Subcutaneous adipose tissue (tissue), 4 donors: ENCODE results near the gene PIWIL4. TPM values are rescaled to one million over a fixed set of nuclear protein-coding genes. Genes with fewer than 3 reads are reported as not detected.

Source experiments
- total RNA-seq, 4 donors: library from RNA; depleted of rRNA; stranded (reverse); fragments of >200 nt; gene quantifications; one replicate each; pipeline ENCODE4 v1.1.0, GENCODE V29; 2016
- TF ChIP-seq, protein P1 (sequence below): fragments of 450-650 bp; IDR thresholded peaks from one replicate; pipeline ENCODE4 v1.5.1; 2016; ENCODE audit warnings: low read depth, mild to moderate bottlenecking, control low read depth, antibody characterized with exemption, moderate library complexity

Gene PIWIL4
- total RNA-seq, 4 donors from 2014 or later: 2.8 to 9.0 (median 7.6) TPM

- TF ChIP-seq, protein P1, sequence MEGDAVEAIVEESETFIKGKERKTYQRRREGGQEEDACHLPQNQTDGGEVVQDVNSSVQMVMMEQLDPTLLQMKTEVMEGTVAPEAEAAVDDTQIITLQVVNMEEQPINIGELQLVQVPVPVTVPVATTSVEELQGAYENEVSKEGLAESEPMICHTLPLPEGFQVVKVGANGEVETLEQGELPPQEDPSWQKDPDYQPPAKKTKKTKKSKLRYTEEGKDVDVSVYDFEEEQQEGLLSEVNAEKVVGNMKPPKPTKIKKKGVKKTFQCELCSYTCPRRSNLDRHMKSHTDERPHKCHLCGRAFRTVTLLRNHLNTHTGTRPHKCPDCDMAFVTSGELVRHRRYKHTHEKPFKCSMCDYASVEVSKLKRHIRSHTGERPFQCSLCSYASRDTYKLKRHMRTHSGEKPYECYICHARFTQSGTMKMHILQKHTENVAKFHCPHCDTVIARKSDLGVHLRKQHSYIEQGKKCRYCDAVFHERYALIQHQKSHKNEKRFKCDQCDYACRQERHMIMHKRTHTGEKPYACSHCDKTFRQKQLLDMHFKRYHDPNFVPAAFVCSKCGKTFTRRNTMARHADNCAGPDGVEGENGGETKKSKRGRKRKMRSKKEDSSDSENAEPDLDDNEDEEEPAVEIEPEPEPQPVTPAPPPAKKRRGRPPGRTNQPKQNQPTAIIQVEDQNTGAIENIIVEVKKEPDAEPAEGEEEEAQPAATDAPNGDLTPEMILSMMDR: no peak
These were observed 95.1 kb downstream of the PIWIL4 start for GRCh38 chr11:94662065-94662779.

DNA sequence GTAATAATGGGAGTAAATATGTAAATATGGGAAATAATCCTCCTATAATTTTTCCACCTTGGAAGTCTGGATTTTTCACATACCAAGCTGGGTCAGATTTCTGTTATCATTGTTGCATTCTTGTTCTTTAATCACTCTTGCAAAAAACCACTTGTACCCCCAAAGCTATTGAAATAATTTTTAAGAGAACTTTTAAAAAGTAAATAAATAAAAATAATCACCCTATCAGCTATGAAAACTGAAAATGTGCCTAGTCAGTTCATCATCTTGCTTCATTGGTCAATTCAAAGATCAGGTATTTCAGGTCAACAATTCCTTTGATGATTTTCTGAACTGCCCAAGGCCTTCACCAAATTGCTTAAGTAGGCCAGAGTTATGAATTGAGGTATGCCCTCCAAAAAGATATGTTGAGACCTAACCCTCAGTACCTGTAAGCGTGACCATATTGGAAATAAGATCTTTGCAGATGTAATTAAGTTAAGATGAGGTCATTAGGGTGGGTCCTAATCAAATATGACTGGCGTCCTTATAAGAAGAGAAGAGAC, 95.8 kb downstream of the PIWIL4 start:
- TF ChIP-seq, protein P1: no peak

- TF ChIP-seq, protein P1: no peak
These were observed 97.2 kb downstream of the PIWIL4 start for GRCh38 chr11:94664346-94664745.

DNA sequence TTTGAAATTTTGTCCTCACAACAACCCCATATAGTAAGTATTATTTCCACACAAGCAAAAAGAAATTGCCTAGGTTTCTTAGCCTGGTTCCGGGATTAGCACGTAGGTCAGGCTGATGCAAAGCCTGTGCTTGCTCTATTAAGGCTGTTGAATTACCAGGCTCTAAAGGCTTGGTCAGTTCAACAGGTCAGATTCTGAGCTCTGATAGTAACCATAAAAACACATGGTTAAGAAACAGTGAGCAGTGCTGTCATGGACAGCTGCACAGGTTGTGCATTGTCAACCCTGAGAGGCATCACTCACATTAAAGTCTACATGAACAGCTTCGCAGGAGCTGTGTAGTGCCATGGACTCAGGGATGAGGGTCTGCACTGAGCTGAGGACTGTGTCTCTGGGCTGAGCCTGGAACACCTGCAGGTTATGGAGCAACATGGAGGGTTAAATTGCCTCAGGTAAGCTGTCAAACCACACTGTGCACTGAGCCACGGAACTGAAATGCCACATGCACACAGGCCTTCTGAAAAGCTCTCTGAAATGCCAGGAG, 98.0 kb downstream of the PIWIL4 start:
- TF ChIP-seq, protein P1: no peak

DNA sequence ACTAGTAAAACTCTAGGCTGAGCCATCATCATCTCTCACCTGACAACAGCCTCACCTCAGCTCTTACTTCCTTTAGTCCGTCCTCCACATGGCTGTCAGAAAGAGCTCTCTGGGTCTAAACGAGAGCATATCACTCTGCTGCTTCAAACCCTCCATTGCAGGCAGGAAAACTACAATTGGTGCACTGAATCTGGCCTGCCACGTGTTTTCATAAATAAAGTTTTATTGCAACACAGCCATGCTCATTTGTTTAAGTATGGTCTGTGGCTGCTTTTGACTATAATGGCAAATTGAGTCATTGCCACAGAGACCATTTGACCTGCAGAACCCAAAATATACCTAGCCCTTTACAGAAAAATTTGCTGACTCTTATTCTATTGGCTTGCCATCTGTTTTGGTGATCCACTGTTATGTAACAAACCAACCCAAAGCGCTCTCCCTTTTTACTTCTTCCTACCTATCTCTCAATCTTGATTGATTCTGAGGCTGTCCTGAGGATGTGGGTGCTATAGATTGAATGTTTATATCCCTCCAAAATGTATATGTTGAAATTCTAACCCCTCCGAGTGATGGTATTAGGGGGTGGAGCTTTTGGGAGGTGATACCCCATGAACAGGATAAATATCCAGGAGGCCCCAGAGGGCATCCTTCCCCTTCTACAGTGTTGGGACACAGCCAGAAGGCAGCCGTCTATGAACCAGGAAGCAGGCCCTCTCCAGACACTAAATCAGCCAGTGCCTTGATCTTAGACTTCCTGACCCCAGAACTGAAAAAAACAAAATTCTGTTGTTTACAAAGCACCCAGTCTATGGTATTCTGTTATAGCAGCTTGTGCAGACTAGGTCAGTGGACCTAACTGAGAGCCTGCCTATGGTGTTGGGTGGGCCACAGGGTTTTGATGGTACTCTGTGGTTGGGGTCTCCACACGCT, 99.9 kb downstream of the PIWIL4 start:
- TF ChIP-seq, protein P1: no peak

DNA sequence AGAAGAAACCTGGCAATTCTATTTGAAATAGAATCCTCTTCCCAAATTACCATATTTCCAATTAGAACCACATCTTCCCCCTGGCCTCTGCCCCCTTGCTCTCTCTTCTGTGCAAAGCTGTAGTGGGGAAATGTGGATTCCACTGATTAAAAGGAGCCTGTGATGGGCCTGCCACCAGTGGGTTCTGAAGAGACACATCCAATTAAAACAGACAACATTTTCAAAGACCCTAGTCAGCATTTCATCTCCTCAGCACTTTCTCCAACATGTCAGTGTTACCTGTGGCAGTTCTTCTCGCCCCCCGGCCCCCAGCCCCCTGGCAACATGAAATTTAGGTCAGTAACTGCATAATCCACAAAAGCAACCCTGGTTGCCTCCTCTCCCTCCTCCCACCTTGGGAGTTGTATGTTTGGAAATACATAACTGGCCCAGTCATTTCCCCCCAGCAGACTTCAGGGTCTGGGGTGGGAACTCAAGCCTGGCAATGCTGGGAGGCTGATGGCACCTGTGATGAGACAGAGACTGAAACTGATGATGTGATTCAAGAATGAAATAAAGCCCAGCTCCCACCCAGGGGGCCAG, 101.1 kb downstream of the PIWIL4 start:
- TF ChIP-seq, protein P1: no peak
